HG03457 (cell line): ENCODE measurements around the gene TIMM22.
"Not testable (repeated sequence)": the region's sequence is repeated elsewhere in the genome, so short reads cannot be mapped to it uniquely, and the experiment has no call there.

Source experiments
- ATAC-seq: cut with Tn5 transposase; IDR thresholded peaks from one replicate; pipeline ENCODE4 v1.9.1; 2021; ENCODE audit warnings: moderate number of reproducible peaks; ENCODE audit not compliant: unreplicated experiment

TIMM22 gene

GRCh38 chr17:1037238-1037879 lies 40.4 kb downstream of the TIMM22 start:
- no peak for ATAC-seq

GRCh38 chr17:1038459-1039122 lies 41.7 kb downstream of the TIMM22 start:
- no peak for ATAC-seq

GRCh38 chr17:1039123-1039507 lies 42.2 kb downstream of the TIMM22 start:
- no peak for ATAC-seq

- ATAC-seq: no peak
Observed at GRCh38 chr17:1039511-1040215, 42.7 kb downstream of the TIMM22 start.

- ATAC-seq: no peak
Observed at GRCh38 chr17:1040216-1040600, 43.3 kb downstream of the TIMM22 start.

- no peak for ATAC-seq
Observed at GRCh38 chr17:1041746-1042145, 44.8 kb downstream of the TIMM22 start.

- ATAC-seq: no peak
Observed at GRCh38 chr17:1042486-1042885, 45.6 kb downstream of the TIMM22 start.

- no peak for ATAC-seq
Observed at GRCh38 chr17:1043601-1044251, 46.8 kb downstream of the TIMM22 start.

- not testable (repeated sequence) for ATAC-seq
Observed at GRCh38 chr17:1044387-1045009, 47.6 kb downstream of the TIMM22 start.

- no peak for ATAC-seq
Observed at GRCh38 chr17:1045456-1045855, 48.5 kb downstream of the TIMM22 start.

GRCh38 chr17:1047177-1047878 lies 50.4 kb downstream of the TIMM22 start:
- ATAC-seq: no peak

- ATAC-seq: no peak
Observed at GRCh38 chr17:1047879-1048470, 51.0 kb downstream of the TIMM22 start.

- not testable (repeated sequence) for ATAC-seq
Observed at GRCh38 chr17:1048516-1049115, 51.7 kb downstream of the TIMM22 start.

GRCh38 chr17:1049446-1050225 lies 52.7 kb downstream of the TIMM22 start:
- ATAC-seq: no peak

GRCh38 chr17:1050246-1050995 lies 53.5 kb downstream of the TIMM22 start:
- ATAC-seq: no peak

- ATAC-seq: no peak
Observed at GRCh38 chr17:1050996-1051925, 54.3 kb downstream of the TIMM22 start.
